Neural progenitor cell (in vitro differentiated cells): Measurements from ENCODE around the gene PPM1A.

Experiments
- CTCF ChIP-seq: fragments of 200-600 bp; sonication (generic); IDR thresholded peaks from 2 replicates; pipeline ENCODE4 v1.5.1; 2017; ENCODE audit warnings: antibody characterized with exemption, mild to moderate bottlenecking
- EZH2 ChIP-seq: fragments of 200-600 bp; sonication (generic); IDR thresholded peaks from 2 replicates; pipeline ENCODE4 v1.6.1; 2017; ENCODE audit warnings: antibody characterized with exemption, mild to moderate bottlenecking, moderate library complexity

- TF ChIP-seq EZH2 (no peak), CTCF (no peak)
Measured at GRCh38 chr14:60301685-60302084, 52.7 kb downstream of the PPM1A start.
